ENCODE results near the gene RERE.

- no peak for TF ChIP-seq POLR2AphosphoS5 (IDR thresholded peaks at IDR 0.05)
- no peak for TF ChIP-seq CTCF (IDR thresholded peaks at IDR 0.05)
- TF ChIP-seq POLR2A (IDR thresholded peaks at IDR 0.05), result no peak
Measured at GRCh38 chr1:8711873-8712412, 105.5 kb downstream of the RERE start.
